Neuron (in vitro differentiated cells): ENCODE results near the gene STRN3.
"Not testable (repeated sequence)": the region's sequence is repeated elsewhere in the genome, so short reads cannot be mapped to it uniquely, and the experiment has no call there.

Source experiments
- H2AFZ ChIP-seq: one replicate; pipeline ENCODE4 v1.6.1; 2013; ENCODE audit warnings: low read depth, mild to moderate bottlenecking, inconsistent platforms, low read length, moderate library complexity
- H3K27me3 ChIP-seq: one replicate; pipeline ENCODE4 v1.6.1; 2013; ENCODE audit warnings: low read length; ENCODE audit not compliant: insufficient read depth
- H3K36me3 ChIP-seq: one replicate; pipeline ENCODE4 v1.6.1; 2013; ENCODE audit warnings: low read length; ENCODE audit not compliant: insufficient read depth
- H3K4me1 ChIP-seq: one replicate; pipeline ENCODE4 v1.6.1; 2013; ENCODE audit warnings: low read length; ENCODE audit not compliant: insufficient read depth
- H3K4me3 ChIP-seq: 2 replicates; pipeline ENCODE4 v1.5.1; 2013; ENCODE audit warnings: mild to moderate bottlenecking, low read length, moderate library complexity
- H3K9me3 ChIP-seq: one replicate; pipeline ENCODE4 v1.6.1; 2013; ENCODE audit warnings: low read length

The STRN3 gene

DNA sequence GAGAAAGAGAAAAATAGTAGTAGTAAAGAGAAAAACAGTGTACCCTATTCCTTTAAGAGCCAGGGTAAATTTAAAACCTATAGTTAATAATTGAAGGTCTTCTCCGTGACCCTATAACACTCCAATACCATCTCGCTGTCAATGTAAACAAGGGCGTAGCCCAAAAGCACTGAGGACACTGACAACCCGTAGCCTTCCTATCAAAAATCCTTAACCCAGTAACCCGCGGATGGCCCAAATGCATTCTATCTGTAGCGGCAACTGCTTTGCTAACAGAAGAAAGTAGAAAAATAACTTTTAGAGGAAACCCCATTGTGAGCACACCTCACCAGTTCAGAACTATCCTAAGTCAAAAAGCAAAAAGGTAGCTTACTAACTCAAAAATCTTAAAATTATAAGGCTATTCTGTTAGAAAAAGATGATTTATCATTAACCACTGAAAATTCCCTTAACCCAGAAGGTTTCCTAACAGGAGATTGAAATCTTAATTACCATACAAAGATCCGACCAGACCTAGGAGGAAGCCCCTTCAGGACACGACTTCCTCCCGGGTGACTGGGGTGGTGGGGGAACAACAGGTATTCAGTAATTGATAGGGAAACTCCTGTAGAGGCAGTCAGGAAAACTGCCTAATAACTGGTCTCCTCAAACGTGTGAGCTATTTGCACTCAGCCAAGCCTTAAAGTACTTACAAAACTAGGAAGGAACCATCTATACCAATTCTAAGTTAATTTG, 58.6 kb downstream of the STRN3 start:
- H3K9me3 ChIP-seq: peaks cover 13% of the 10 kb centered on the region
- not testable (repeated sequence) for H3K4me1 ChIP-seq
- H3K36me3 ChIP-seq: peaks cover 15% of the 10 kb centered on the region

DNA sequence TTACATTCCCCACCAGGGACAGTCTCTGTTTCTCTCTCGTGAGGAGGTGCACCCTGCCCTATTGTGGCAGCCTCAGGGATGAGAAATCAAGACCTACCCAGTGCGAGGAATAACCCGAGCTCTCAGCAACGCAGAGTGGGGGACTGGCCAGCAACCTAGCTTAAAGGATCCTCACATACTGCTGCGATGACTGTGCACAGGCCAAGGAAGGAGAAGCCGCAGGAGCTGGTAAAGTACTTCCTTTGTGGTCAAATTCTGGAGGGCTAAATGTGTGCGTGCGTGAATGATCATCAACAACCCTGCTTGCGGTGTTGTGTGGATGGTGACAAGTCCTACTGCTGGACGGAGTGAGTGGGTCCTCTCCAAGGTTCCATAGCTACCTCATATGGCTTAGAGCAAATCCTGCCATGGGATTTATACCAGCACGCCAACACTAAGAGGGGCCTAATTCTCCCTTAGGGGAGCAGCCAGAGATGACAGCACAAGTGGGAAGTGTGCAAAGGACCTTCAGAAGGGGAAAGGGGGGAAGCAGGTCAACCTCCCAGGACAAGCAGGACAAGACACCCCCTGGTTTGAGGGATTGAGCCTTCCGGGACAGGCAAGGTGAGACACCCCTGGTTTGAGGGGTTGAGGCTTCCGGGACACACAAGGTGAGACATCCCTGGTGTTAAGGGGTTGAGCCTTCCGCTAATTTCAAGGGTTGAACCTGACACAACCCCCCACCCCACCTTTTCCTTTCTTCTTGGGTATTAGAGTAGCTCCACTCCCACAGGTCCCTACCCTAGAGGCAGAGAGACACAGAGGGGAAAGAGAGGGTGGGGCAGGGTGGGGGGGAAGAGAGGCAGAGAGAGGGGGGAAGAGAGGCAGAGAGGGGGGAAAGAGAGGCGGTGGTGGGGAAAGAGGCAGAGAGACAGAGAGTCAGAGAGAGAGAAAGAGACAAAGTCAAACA, 59.5 kb downstream of the STRN3 start:
- Histone ChIP-seq H3K36me3 (peaks cover 15% of the 10 kb centered on the region), H3K27me3 (no peaks in the 10 kb centered on the region), H3K9me3 (peaks cover 13% of the 10 kb centered on the region), H3K4me1 (no peaks in the 10 kb centered on the region), H2AFZ (no peak overlapping the region), H3K4me3 (no peak overlapping the region)

More for the DNA sequence above, 58.6 kb downstream of the STRN3 start:
- not testable (repeated sequence) for H3K4me3 ChIP-seq, H3K27me3 ChIP-seq, H2AFZ ChIP-seq

- H3K27me3 ChIP-seq, H3K4me1 ChIP-seq, H3K4me3 ChIP-seq, H2AFZ ChIP-seq: not testable (repeated sequence)
- peaks cover 13% of the 10 kb centered on the region for H3K9me3 ChIP-seq
- peaks cover 15% of the 10 kb centered on the region for H3K36me3 ChIP-seq
These were observed 60.3 kb downstream of the STRN3 start for GRCh38 chr14:30965861-30966260.

GRCh38 chr14:30962537-30962936, 63.6 kb downstream of the STRN3 start:
- not testable (repeated sequence) for H3K4me1 ChIP-seq, H3K4me3 ChIP-seq, H3K27me3 ChIP-seq, H2AFZ ChIP-seq
- H3K36me3 ChIP-seq: peaks cover 15% of the 10 kb centered on the region
- H3K9me3 ChIP-seq: peaks cover 11% of the 10 kb centered on the region

GRCh38 chr14:30961330-30961729, 64.8 kb downstream of the STRN3 start:
- H3K4me1 ChIP-seq: no peaks in the 10 kb centered on the region
- H2AFZ ChIP-seq: no peak overlapping the region
- peaks cover 11% of the 10 kb centered on the region for H3K36me3 ChIP-seq
- no peaks in the 10 kb centered on the region for H3K27me3 ChIP-seq
- H3K4me3 ChIP-seq: no peak overlapping the region
- H3K9me3 ChIP-seq: peaks cover 5% of the 10 kb centered on the region

- H3K4me1 ChIP-seq: no peaks in the 10 kb centered on the region
- H2AFZ ChIP-seq: no peak overlapping the region
- no peaks in the 10 kb centered on the region for H3K27me3 ChIP-seq
- no peaks in the 10 kb centered on the region for H3K9me3 ChIP-seq
- peaks cover 15% of the 10 kb centered on the region for H3K36me3 ChIP-seq
- H3K4me3 ChIP-seq: no peak overlapping the region
These were observed 66.0 kb downstream of the STRN3 start for GRCh38 chr14:30960216-30960615.

- Histone ChIP-seq H3K9me3 (no peaks in the 10 kb centered on the region), H3K36me3 (peaks cover 17% of the 10 kb centered on the region), H2AFZ (no peak overlapping the region), H3K4me3 (no peak overlapping the region), H3K4me1 (no peaks in the 10 kb centered on the region), H3K27me3 (no peaks in the 10 kb centered on the region)
These were observed 67.4 kb downstream of the STRN3 start for GRCh38 chr14:30958555-30959407.

DNA sequence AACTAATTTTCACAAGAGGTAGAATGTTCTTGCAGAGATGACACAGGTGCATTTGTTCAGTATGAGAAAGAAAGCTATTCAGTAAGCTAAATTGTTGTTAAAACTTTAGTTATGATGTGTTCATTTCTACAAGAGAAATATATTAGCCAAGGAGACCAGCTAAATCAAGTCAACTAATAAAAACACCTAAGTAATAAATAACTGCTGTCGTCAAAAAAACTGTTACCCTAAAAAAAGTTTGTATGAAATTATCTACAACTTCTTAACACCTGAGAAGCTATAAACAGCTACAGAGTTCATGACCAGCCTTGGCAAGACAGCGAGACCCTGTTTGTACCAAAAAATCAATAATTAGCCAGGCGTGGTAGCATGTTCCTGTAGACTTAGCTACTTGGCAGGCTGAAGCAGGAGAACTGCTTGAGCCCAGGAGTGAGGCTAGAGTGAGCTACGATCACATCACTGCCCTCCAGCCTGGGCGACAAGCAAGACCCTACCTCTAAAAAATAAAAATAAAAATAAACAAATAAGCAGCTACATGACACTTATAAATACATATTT, 68.3 kb downstream of the STRN3 start:
- Histone ChIP-seq H3K36me3 (peaks cover 25% of the 10 kb centered on the region), H2AFZ (no peak overlapping the region), H3K4me3 (no peak overlapping the region), H3K4me1 (no peaks in the 10 kb centered on the region), H3K9me3 (no peaks in the 10 kb centered on the region), H3K27me3 (no peaks in the 10 kb centered on the region)

DNA sequence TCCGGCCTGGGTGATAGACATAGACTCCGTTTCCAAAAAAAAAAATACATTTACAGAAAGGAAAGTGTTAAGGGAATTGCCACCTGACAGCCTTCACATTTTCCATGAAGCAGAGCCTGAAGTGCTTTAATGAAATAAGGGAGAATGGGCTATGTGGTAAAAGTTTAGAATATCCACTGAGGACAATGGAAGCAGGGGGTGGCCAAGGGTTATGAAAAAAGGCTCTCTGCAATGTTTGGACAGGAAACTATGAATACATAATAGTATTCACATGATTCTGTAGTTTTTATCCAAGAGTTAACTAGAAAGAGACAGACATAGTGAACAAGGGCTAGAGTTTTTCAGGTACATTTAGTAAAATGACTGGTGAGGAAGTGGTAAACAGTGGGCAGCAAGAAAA, 76.5 kb downstream of the STRN3 start:
- Histone ChIP-seq H3K4me3 (no peak overlapping the region), H3K4me1 (no peaks in the 10 kb centered on the region), H2AFZ (no peak overlapping the region), H3K9me3 (no peaks in the 10 kb centered on the region), H3K36me3 (peaks cover 76% of the 10 kb centered on the region), H3K27me3 (no peaks in the 10 kb centered on the region)

DNA sequence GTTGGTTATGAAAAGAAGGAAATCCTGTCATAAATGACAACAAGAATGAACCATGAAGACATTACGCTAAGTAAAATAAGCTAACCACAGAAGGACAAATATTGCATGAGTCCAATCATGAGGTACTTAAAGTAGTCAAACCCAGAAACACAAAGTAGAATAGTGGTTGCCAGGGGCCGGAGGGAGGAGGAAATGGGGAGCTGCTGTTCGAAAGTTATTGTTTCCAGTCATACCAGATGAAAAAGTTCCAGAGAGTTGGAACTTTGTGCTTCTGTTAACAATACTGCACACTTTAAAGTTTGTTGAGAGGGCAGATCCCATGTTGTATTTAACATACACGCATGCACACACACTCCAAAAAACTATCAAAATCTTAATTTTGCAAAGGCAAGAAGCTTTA, 82.5 kb downstream of the STRN3 start:
- Histone ChIP-seq H3K27me3 (no peaks in the 10 kb centered on the region), H2AFZ (no peak overlapping the region), H3K9me3 (no peaks in the 10 kb centered on the region), H3K36me3 (peaks cover 61% of the 10 kb centered on the region), H3K4me1 (no peaks in the 10 kb centered on the region), H3K4me3 (no peak overlapping the region)

DNA sequence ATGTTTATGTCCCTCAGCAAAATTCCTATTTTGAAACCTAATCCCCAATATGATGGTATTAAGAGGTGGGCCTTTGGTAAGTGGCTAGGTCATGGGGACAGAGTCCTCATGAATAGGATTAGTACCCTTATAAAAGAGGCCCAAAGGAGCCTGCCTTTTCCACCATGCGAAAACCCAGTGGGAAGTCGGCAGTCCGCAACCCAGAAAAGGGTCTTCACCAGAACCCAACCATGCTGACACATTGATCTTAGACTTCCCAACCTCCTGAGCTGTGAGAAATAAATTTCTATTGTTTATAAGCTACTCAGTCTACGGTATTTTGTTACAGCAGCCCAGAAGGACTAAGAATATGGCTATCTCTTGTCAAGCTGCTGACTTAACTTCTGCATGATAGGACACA, 85.3 kb downstream of the STRN3 start:
- H2AFZ ChIP-seq: no peak overlapping the region
- H3K36me3 ChIP-seq: peaks cover 50% of the 10 kb centered on the region
- H3K4me1 ChIP-seq: no peaks in the 10 kb centered on the region
- H3K27me3 ChIP-seq: no peaks in the 10 kb centered on the region
- H3K9me3 ChIP-seq: no peaks in the 10 kb centered on the region
- H3K4me3 ChIP-seq: no peak overlapping the region

- H3K4me1 ChIP-seq: no peaks in the 10 kb centered on the region
- peaks cover 51% of the 10 kb centered on the region for H3K36me3 ChIP-seq
- no peaks in the 10 kb centered on the region for H3K9me3 ChIP-seq
- H3K27me3 ChIP-seq: no peaks in the 10 kb centered on the region
- no peak overlapping the region for H2AFZ ChIP-seq
- H3K4me3 ChIP-seq: no peak overlapping the region
These were observed 87.6 kb downstream of the STRN3 start for GRCh38 chr14:30938617-30939016.
